HG03442 (cell line): ENCODE results near the gene CFAP100.
A peak's percentile ranks its signal among the peaks of the same experiment; 100 is the strongest.

Source experiments
- ATAC-seq: cut with Tn5 transposase; IDR thresholded peaks from one replicate; pipeline ENCODE4 v1.9.1; 2021; ENCODE audit warnings: mild to moderate bottlenecking, moderate library complexity; ENCODE audit not compliant: unreplicated experiment

The CFAP100 gene

GRCh38 chr3:126456766-126457388 lies 62.2 kb downstream of the CFAP100 start:
- no peak for ATAC-seq

GRCh38 chr3:126459111-126459762 lies 64.5 kb downstream of the CFAP100 start:
- no peak for ATAC-seq

GRCh38 chr3:126459763-126460127 lies 65.0 kb downstream of the CFAP100 start:
- no peak for ATAC-seq

- no peak for ATAC-seq
Measured at GRCh38 chr3:126460381-126460780, 65.7 kb downstream of the CFAP100 start.

GRCh38 chr3:126461450-126462070 lies 66.9 kb downstream of the CFAP100 start:
- no peak for ATAC-seq

GRCh38 chr3:126463521-126463920 lies 68.8 kb downstream of the CFAP100 start:
- ATAC-seq = no peak

- ATAC-seq = no peak
Measured at GRCh38 chr3:126464093-126464492, 69.4 kb downstream of the CFAP100 start.

- no peak for ATAC-seq
Measured at GRCh38 chr3:126464494-126464893, 69.8 kb downstream of the CFAP100 start.

GRCh38 chr3:126464997-126465396 lies 70.3 kb downstream of the CFAP100 start:
- ATAC-seq = no peak

- no peak for ATAC-seq
Measured at GRCh38 chr3:126465928-126466544, 71.3 kb downstream of the CFAP100 start.

- ATAC-seq = no peak
Measured at GRCh38 chr3:126466886-126467610, 72.3 kb downstream of the CFAP100 start.

- no peak for ATAC-seq
Measured at GRCh38 chr3:126467611-126467955, 72.9 kb downstream of the CFAP100 start.

- no peak for ATAC-seq
Measured at GRCh38 chr3:126468028-126468891, 73.6 kb downstream of the CFAP100 start.

GRCh38 chr3:126469479-126469878 lies 74.8 kb downstream of the CFAP100 start:
- no peak for ATAC-seq

- ATAC-seq = no peak
Measured at GRCh38 chr3:126472277-126473006, 77.7 kb downstream of the CFAP100 start.

GRCh38 chr3:126473292-126474168 lies 78.8 kb downstream of the CFAP100 start:
- no peak for ATAC-seq

GRCh38 chr3:126474498-126475412 lies 80.0 kb downstream of the CFAP100 start:
- peak; percentile 10 for ATAC-seq
